MCF 10A (cell line): ENCODE results near the gene MAP2K5. TPM values are rescaled to one million over a fixed set of nuclear protein-coding genes. Genes with fewer than 3 reads are reported as not detected.

Experiments used
- BruUV-seq: library from RNA; stranded (reverse); fragments of 400-500 nt; replicated peaks from 2 replicates; lab custom pipeline; 2021; lab: Mats Ljungman, UMichigan
- CTCF ChIA-PET: fragments of 300-600 bp; sonication (Branson Sonifier 250); formaldehyde crosslinking; extraction: SDS; loops from one replicate; lab custom pipeline; 2021; ENCODE audit warnings: antibody characterized with exemption, inconsistent platforms; lab: Yijun Ruan, JAX
- POLR2A ChIA-PET: fragments of 300-600, 350-650 bp; sonication (Branson Sonifier 250); formaldehyde crosslinking; extraction: SDS; loops from one replicate; lab custom pipeline; 2020; ENCODE audit warnings: antibody characterized with exemption, inconsistent platforms; lab: Yijun Ruan, JAX
- DNase-seq: peaks from one replicate; pipeline ENCODE4 v3.0.0-alpha.2; 2018; ENCODE audit not compliant: unreplicated experiment
- H3K27ac Mint-ChIP-seq: one replicate; pipeline ENCODE4 v1.8.0; 2022; ENCODE audit warnings: mild to moderate bottlenecking, low read depth, mixed read lengths; ENCODE audit not compliant: unreplicated experiment
- H3K27me3 Mint-ChIP-seq: one replicate; pipeline ENCODE4 v1.8.0; 2022; ENCODE audit warnings: mixed read lengths; ENCODE audit not compliant: insufficient read depth, unreplicated experiment
- H3K36me3 Mint-ChIP-seq: one replicate; pipeline ENCODE4 v1.8.0; 2022; ENCODE audit warnings: mild to moderate bottlenecking, moderate library complexity, mixed read lengths; ENCODE audit not compliant: insufficient read depth, unreplicated experiment
- H3K4me1 Mint-ChIP-seq: one replicate; pipeline ENCODE4 v1.8.0; 2022; ENCODE audit warnings: mixed read lengths; ENCODE audit not compliant: insufficient read depth, unreplicated experiment
- H3K4me3 Mint-ChIP-seq: one replicate; pipeline ENCODE4 v1.8.0; 2022; ENCODE audit warnings: mild to moderate bottlenecking, moderate library complexity, mixed read lengths; ENCODE audit not compliant: unreplicated experiment
- H3K9me3 Mint-ChIP-seq: one replicate; pipeline ENCODE4 v1.8.0; 2022; ENCODE audit warnings: mixed read lengths; ENCODE audit not compliant: unreplicated experiment
- CTCF ChIP-seq: fragments of 200-600 bp; IDR thresholded peaks from one replicate; pipeline ENCODE4 v1.8.0; 2022; ENCODE audit warnings: antibody characterized with exemption, mild to moderate bottlenecking; ENCODE audit not compliant: unreplicated experiment
- intact Hi-C: fragments of 100-400 bp; cut with micrococcal nuclease; formaldehyde crosslinking; loops from 2 replicates; pipeline ENCODE4 v1.14.1; 2022
- total RNA-seq: library from RNA; stranded (reverse); gene quantifications from 2 replicates; pipeline ENCODE4 v1.2.3, GENCODE V29; 2022

MAP2K5 gene
- total RNA-seq, 1 experiment from 2014 or later = 24.4 TPM

DNA sequence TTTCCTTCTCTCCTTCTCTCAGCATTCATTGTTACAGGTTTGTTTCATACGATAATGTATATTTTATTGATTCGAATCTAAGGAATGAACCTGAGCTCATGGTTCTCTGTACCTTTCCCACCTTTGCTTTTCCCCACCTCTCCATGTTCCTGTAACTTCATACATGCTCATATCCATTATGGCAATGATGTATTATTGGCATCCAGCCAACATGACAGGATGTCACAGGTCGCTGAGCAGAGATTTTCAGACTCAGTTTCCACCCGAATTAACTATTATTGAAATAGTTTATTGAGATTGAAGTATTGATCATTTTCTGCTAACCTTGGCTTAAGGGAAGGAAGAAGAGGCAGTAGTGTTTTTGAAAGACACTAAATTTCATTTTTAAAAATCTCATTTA is 64.8 kb downstream of the MAP2K5 start:
- intact Hi-C loops = no loop called here
- Mint-ChIP-seq H3K9me3 (no peaks in the 10 kb centered on the region), H3K27ac (no peak overlapping the region), H3K36me3 (peaks cover 6% of the 10 kb centered on the region), H3K4me1 (no peaks in the 10 kb centered on the region), H3K27me3 (no peaks in the 10 kb centered on the region), H3K4me3 (no peak overlapping the region)
- no peak for DNase-seq
- ChIA-PET CTCF (no interaction called here), POLR2A (no interaction called here)
- no peak for TF ChIP-seq CTCF
- no TSS peak for BruUV-seq

- intact Hi-C loops = no loop called here
These were observed 65.6 kb downstream of the MAP2K5 start for GRCh38 chr15:67607959-67608637.

DNA sequence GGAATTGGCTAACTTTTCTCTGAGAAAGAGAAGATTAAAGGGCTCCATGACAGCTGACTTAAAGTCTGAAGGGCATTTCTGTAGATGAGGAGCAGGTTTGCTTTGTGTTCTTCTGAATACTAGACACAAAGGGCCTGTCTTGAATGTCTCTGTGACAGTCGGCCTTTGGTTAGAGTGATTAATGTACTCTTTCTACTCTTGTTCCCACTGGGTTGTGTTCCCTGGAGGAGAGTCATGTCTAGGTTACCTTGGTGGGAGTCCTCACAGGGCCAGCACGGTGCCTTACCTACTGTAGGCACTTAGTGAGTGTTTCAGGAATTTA is 66.1 kb downstream of the MAP2K5 start:
- POLR2A ChIA-PET = interaction anchor here (1.0 kb wide), 1 partner anchor 9 kb away, joined by 3 read pairs; no protein-coding TSS in a partner anchor
- no peaks in the 10 kb centered on the region for H3K4me1 Mint-ChIP-seq
- CTCF ChIA-PET = no interaction called here
- H3K36me3 Mint-ChIP-seq = peaks cover 6% of the 10 kb centered on the region
- intact Hi-C loops = no loop called here
- H3K9me3 Mint-ChIP-seq = no peaks in the 10 kb centered on the region
- no peak for DNase-seq
- no peak overlapping the region for H3K4me3 Mint-ChIP-seq
- BruUV-seq = no TSS peak
- H3K27me3 Mint-ChIP-seq = no peaks in the 10 kb centered on the region
- no peak for TF ChIP-seq CTCF
- no peak overlapping the region for H3K27ac Mint-ChIP-seq

More at GRCh38 chr15:67607959-67608637, 65.6 kb downstream of the MAP2K5 start:
- no peak overlapping the region for H3K27ac Mint-ChIP-seq
- ChIA-PET CTCF (no interaction called here), POLR2A (interaction anchor here (1.0 kb wide), 1 partner anchor 9 kb away, joined by 3 read pairs; no protein-coding TSS in a partner anchor)
- H3K27me3 Mint-ChIP-seq = no peaks in the 10 kb centered on the region
- no peaks in the 10 kb centered on the region for H3K4me1 Mint-ChIP-seq
- BruUV-seq = no TSS peak
- H3K36me3 Mint-ChIP-seq = peaks cover 6% of the 10 kb centered on the region
- DNase-seq = no peak
- TF ChIP-seq CTCF = no peak
- no peak overlapping the region for H3K4me3 Mint-ChIP-seq
- H3K9me3 Mint-ChIP-seq = no peaks in the 10 kb centered on the region

- POLR2A ChIA-PET = interaction anchor here (0.6 kb wide), 2 partner anchors 28 to 358 kb away, joined by 3 read pairs; no protein-coding TSS in a partner anchor
- H3K27ac Mint-ChIP-seq = no peak overlapping the region
- CTCF ChIA-PET = interaction anchor here (0.6 to 0.7 kb wide), 2 partner anchors 10 to 574 kb away, joined by 3 to 5 read pairs; no protein-coding TSS in a partner anchor
These were observed 69.2 kb downstream of the MAP2K5 start for GRCh38 chr15:67611370-67612369.

More at GRCh38 chr15:67611370-67612369, 69.2 kb downstream of the MAP2K5 start:
- Mint-ChIP-seq H3K27me3 (no peaks in the 10 kb centered on the region), H3K9me3 (no peaks in the 10 kb centered on the region), H3K4me3 (no peak overlapping the region), H3K4me1 (no peaks in the 10 kb centered on the region), H3K36me3 (peaks cover 6% of the 10 kb centered on the region)
- no TSS peak for BruUV-seq
- intact Hi-C loops = no loop called here
- TF ChIP-seq CTCF = no peak
- no peak for DNase-seq
